Erythroblast (primary cell): Measurements from ENCODE around the gene GAL3ST3.

Experiments
- DNase-seq, 2 experiments: peaks; one replicate each; lab custom pipeline; 2025; lab: John Stamatoyannopoulos, UW
- GATA1 ChIP-seq: IDR thresholded peaks from 2 replicates; pipeline ENCODE4 v1.6.1; 2011; ENCODE audit warnings: low read depth, mild to moderate bottlenecking, control low read depth, low read length, moderate library complexity
- POLR2A ChIP-seq: IDR thresholded peaks from 2 replicates; pipeline ENCODE4 v1.6.1; 2011; ENCODE audit warnings: mild to moderate bottlenecking, low read length

GAL3ST3 gene

DNA sequence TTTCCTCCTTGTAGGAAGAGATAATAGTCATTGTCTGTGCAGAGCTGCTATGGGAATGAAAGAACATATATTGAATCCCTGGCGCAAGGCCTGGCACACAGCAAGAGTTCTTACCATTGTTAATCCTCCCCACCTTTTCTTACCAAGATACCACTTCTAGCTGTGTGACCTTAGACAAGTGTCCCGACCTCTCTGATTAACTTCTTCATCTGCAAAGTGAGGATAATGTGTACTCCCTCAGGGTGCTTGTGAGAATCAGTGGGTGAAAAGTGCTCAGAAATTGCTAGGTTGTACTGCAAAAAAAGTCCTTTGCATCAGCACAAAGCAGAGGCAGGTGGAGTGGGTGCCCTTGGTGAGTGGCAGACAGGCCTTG, 40.9 kb downstream of the GAL3ST3 start:
- no peak for TF ChIP-seq POLR2A
- TF ChIP-seq GATA1: no peak
- DNase-seq: no peak

DNA sequence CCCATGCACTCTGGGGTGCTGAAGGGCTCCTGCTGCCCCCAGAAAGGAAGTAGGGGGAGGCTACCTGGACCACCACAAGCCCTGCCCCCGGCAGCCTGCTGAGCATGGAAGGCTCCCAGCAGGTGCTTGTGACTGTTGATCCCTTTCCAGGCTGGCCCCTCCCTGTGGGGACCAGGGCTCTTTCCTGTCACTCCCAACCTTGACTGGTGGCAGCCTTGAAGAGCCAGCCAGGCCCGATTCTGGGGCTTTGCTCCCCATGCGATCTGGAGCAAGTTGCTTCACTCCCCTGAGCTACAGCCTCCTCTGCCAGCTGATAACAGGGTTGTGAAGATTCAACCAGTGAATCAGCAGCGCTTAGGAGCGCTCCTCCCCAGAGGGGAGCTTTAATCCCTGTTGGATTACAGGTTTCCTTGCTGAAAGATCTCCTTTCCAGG, 41.7 kb downstream of the GAL3ST3 start:
- peak; percentile 35 to 39 for DNase-seq
- TF ChIP-seq POLR2A: no peak
- no peak for TF ChIP-seq GATA1

DNA sequence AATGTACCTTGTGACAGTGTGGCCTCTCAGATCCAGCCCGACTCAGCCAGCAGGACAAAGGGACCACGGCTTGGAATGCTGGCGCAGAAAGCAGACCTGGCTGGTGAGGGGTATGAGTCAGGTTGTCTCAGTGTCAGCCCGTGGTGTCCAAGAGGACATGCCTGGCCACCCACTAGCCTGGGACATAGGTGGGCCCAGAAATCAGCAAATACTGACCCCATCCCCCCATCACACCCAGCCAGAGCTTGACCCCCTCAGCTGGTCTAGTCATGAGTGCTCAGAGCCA, 42.1 kb downstream of the GAL3ST3 start:
- TF ChIP-seq POLR2A: no peak
- TF ChIP-seq GATA1: no peak
- DNase-seq: no peak

DNA sequence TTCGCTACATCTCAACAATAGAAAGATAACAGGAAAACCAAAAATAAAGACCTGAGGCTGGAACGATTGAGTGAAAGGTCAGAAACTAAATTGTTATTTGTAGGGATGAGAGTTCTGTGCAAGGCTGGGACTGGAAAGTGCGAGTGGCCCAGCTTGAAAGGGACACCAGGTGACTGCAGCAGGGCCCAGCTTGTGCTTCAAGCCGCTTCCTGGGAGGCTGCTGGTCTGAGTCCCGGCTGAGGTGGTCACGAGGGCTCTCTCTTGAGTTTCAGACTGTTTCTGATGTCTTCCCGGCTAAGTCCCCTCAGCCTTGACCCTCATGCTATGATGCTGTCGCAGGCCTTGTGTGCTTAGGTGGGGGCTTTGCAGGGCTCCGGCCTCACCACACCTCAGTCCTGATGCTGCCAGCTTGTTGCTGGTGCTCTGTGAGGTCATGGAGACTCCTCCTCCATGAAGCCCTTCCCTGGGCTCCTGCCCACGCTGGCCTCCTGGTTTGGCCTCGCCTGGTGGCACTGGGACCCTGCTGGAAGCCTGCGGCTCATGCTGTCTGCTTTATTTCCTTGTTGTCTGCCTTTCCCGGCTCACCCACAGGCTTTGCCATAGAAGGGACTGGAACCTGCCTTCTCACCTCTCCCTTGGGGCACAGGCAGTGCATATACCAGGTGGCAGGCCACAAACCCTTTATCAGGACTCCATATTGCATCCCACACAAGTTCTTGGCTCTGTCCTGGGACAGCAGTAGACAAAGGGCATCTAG, 42.6 kb downstream of the GAL3ST3 start:
- no peak for DNase-seq
- TF ChIP-seq GATA1 (no peak), POLR2A (no peak)

DNA sequence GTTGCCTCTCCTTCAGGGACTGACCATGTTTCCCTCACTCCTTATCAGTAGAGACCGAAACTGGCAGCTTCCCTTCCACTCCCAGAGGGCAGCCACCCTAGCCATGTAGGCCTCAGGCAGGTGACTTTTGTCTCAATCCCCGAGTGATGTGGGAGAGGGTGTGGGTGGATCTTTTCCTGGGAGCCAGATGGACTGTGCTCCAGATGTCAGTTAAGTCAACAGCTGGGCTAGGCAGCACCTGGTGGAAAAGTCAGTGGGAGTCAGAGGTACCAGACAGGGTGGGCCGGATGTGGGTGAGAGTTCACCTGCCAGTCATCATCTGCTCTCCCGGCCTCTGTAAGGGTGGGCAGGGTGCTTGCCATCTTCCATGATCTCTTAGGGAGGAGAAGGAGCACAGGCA, 44.8 kb downstream of the GAL3ST3 start:
- TF ChIP-seq POLR2A (no peak), GATA1 (no peak)
- DNase-seq: no peak

DNA sequence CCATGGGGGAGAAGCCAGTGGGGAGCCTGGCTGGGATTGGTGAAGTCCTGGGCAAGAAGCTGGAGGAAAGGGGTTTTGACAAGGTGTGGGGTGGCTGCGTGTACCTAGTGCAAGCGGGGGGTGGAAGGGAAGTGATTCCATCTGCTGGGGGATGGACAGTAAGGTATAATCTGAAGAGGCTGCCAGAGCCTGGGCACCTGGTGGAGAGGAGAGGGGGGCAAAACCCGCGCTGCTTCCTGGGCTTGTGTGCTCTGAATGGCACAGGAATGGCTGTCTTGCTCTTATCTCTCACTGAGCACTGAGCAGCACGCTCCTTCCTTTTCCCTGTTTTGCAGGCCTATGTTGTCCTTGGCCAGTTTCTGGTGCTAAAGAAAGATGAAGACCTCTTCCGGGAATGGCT, 45.7 kb downstream of the GAL3ST3 start:
- TF ChIP-seq POLR2A: no peak
- no peak for TF ChIP-seq GATA1
- no peak for DNase-seq

DNA sequence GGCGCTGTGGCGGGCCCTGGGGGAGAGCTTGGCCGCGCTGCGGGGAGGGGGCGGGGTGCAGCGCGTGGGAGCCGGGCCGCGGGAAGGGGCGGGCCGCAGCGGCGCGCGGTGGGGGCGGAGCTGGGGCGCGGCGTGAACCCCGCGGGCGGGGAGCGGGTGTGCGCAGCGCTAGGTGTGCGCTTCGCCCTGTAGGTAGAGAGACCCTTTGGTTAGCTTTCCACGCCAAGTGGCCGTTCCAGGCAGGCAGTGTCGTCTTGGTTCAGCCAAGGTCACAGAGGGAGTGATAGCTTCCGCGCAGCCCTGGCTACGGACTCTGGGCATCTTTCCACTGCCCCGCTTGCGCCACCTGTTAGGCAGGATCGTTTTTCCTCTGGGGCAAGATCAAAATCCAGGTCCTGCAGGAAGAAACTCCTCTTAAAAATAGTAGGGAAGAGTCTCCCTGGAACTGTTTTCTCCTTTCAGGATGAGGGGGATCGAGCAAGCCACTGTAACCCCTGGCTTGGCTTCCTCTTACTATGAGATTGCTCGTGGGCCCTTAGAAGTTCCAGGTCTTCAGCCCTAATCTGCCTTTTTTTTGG, 46.2 kb downstream of the GAL3ST3 start:
- no peak for DNase-seq
- TF ChIP-seq GATA1 (no peak), POLR2A (no peak)

DNA sequence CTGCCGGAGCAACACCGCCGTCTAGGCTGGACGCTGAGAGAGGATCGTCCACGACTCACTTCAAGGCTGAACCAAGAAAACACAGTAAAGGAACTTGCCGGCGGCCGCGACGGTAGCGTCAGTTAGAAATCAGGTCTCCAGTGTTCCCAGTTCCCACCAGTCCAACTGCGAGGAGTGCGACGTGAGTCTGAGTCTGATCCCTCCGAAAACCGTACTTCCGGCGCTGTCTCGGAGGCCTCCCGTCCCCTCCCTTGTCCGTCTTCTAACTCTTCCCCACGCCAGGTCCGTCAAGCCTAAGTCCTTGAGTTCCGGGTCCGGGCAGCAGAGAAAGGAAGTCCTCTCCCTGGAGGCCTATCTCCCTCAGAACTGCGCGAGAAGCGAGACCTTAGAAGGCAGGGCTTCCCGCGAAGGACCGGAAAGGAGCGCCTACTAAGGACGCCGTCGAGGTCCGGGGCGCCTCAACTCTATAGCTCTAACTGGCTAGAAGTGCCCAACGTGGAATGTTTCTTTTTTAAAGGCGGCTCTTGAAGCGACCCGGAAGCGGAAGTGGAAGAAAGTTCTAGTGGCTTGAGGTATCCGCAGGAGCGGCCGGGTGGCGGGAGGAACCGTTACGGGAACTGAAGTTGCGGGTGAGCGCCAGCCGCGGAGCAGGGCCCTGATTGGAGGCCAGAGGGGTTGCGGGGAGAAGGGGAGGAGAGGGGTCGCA, 46.9 kb downstream of the GAL3ST3 start, which contains the start of the genes BANF1 and EIF1AD:
Gene BANF1, plus strand, starts transcription at position 562 of the 706 bp plus-strand sequence. CDS start 748 bp downstream, outside the sequence.
Gene EIF1AD, minus strand, starts transcription at position 216 of the 706 bp plus-strand sequence. CDS start 1,768 bp downstream, outside the sequence.
- TF ChIP-seq POLR2A (peak; percentile 90), GATA1 (no peak)
- peak; percentile 98 to 99 for DNase-seq

DNA sequence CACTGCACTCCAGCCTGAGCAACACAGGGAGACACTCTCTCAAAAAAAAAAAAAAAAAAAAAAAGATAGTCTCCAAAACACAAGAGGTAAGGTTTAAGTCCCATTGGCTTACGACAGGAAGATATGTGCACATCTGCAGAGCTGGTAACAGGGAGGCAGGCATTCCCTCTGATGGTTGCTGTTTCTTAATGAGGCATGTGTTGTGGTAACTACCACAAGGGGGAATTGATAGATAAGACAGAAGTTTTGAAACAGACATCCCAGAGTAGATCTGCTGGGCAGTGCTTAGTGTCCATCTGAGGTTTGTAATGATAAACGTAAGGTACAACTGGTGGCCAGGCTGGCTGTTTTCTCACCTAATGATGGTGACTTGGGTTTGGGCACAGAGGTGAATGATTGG, 51.7 kb downstream of the GAL3ST3 start:
- TF ChIP-seq GATA1: no peak
- no peak for TF ChIP-seq POLR2A
- DNase-seq: peak; percentile 17 to 72

DNA sequence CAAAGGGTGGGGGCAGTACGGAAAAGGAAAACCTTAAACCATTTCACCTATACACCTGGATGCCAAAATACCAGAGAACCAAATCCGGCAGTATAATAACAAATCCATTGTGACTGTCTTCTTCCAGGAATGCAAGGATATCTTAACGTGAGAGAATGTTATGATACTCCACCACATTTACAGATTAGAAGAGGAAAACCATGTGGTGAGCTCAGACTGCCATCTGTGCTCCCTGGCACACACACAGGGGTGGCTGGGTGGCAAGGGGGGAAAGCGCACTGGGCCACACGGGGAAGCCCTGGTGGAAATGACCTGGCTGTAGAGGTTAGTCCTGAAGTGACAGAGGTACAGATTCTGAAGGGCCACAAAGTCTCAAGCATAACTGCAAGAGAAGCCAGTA, 56.9 kb downstream of the GAL3ST3 start:
- no peak for TF ChIP-seq GATA1
- TF ChIP-seq POLR2A: no peak
- no peak for DNase-seq
